Glomerular visceral epithelial cell (primary cell): ENCODE results near the gene TFB1M.
"Not testable (repeated sequence)": the region's sequence is repeated elsewhere in the genome, so short reads cannot be mapped to it uniquely, and the experiment has no call there.

Experiments used
- DNase-seq: peaks from one replicate; pipeline ENCODE4 v3.0.0-alpha.2; 2016; ENCODE audit errors: extremely low spot score

The TFB1M gene

DNA sequence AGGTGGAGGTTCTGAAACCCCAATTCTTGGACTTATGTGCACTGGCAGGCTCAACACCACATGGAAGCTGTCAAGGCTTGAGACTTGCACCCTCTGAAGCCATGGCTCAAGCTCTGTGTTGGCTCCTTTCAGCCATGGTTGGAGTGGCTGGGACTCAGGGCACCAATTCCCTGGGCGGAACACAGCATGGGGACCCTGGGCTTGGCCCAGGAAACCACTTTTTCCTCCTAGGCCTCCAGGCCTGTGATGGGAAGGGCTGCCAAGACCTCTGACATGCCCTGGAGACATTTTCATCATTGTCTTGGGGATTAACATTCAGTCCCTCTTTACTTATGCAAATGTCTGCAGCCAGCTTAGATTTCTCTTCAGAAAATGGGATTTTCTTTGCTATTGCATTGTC, 76.7 kb downstream of the TFB1M start:
- no peak for DNase-seq

DNA sequence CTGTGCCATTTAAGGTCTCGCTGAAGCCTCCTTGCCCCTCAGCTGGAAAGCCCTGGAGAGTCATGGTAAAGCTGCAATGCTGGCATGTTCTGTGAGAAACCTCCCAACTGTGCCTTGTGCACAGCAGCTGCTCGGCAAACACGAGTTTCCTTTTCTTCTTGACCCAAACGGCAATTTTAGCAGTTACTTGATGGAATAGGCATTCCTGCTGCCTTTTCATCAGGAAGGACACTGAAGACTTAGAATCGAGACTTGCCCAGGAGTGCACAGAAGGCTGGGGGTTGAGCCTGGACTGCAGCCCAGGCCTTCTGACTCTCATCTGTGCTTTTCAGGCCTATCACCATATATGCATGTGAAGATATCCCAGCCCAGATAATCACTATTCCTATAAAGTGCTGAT, 79.2 kb downstream of the TFB1M start:
- no peak for DNase-seq

- DNase-seq = no peak
These were observed 79.6 kb downstream of the TFB1M start for GRCh38 chr6:155234687-155235086.

DNA sequence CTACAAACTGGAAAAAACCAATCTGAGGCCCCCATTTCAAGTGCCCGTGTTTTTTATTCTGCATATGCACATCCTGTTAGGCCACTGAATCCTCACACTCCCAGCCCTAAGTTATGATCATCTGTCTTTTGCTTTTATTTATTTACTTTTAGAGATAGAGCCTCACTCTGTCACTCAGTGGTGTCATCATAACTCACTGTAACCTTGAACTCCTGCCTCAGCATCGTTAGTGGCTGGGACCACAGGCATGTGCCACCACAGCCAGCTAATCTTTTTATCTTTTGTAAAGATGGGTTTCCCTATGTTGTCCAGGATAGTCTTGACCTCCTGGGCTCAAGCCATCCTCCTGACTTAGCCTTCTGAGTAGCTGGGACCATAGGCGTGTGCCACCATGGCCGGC, 80.1 kb downstream of the TFB1M start:
- no peak for DNase-seq

GRCh38 chr6:155232848-155233247, 81.4 kb downstream of the TFB1M start:
- DNase-seq = no peak

DNA sequence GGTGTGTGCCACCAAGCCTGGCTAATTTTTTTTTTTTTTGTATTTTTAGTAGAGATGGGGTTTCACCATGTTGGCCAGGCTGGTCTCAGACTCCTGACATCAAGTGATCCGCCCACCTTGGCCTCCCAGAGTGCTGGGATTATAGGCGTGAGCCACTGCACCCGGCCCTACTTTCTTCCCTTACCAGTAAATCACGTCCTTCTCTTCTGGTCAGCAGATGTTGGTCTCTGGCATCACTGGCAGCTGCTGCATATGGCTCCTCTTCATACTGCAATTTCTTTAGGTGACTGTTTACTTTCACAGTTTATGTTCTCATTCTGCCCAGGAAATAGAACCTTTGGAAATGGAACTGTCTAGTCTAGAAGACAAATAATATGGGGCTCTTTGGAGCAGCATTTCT, 83.3 kb downstream of the TFB1M start:
- DNase-seq = not testable (repeated sequence)

DNA sequence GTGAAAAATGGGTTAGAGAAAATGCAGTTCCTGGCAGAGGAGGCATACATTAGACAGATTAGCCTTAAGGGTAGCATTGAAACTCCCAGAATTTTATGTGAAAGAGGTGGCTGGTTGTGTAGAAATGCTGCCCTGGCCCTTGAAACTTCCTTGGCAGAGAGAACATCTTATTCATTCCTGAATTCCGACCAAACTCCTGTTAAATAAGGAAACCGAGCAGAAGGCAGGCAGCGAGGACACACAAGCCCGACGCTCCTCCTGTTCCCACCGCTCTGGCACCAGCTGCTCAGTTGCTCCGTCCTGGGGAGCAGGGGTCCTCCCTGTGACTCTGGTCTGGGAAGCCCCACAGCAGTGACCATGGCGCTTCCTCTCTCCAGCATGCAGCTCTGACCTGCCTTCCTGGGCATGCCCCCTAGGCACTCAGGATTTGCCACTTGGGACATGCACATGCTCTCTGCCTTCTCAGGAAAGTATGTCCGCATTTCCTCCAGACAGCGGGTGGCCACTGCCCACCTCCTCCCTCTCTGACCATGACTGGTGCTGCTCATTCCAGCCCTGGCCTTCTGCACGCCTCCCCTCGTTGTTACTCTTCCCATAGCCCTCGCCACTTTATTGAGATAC, 85.6 kb downstream of the TFB1M start:
- no peak for DNase-seq

DNA sequence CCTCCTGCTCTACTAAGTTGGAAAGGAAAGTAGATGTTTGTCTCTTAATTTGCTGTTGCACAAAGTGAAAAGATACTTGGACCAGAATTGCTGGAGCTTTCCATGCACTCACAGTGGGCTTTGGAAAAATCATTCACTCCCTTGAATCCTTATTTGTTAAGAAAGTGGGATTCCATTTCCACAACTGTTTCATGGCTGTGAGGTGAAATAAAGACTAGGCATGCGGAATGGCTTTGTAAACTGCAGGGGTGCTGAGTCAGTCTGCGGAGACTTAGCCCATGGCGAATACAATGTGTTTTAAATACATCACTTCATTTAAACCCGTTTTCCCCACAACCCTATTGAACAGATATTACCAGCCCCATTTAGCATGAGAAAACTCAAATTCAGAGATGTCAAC, 87.2 kb downstream of the TFB1M start:
- no peak for DNase-seq

GRCh38 chr6:155224618-155225017, 89.7 kb downstream of the TFB1M start:
- no peak for DNase-seq

- peak; percentile 77 for DNase-seq
These were observed 90.4 kb downstream of the TFB1M start for GRCh38 chr6:155223646-155224451.

GRCh38 chr6:155222506-155222905, 91.8 kb downstream of the TFB1M start:
- no peak for DNase-seq

DNA sequence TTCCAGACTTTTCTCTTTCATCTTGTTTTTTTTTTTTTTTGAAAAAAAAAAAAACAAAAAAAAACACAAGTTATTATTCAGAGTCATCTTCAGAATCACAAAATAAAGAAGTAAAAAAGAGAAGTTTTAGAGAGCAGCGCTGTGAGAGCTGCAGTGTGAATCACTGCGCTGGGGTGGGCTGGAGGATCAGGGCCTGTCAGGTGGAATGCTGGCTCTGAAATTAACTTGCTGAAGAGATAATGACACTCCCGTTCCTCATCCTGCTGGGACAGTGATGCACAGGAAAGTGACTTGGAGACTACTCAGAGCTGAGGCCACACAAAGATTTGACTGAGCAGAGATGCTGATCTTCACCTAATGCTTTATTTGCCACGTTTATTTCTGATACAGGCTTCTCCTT, 93.2 kb downstream of the TFB1M start:
- no peak for DNase-seq

GRCh38 chr6:155219858-155220301, 94.4 kb downstream of the TFB1M start:
- no peak for DNase-seq

- no peak for DNase-seq
These were observed 95.0 kb downstream of the TFB1M start for GRCh38 chr6:155219299-155219698.

DNA sequence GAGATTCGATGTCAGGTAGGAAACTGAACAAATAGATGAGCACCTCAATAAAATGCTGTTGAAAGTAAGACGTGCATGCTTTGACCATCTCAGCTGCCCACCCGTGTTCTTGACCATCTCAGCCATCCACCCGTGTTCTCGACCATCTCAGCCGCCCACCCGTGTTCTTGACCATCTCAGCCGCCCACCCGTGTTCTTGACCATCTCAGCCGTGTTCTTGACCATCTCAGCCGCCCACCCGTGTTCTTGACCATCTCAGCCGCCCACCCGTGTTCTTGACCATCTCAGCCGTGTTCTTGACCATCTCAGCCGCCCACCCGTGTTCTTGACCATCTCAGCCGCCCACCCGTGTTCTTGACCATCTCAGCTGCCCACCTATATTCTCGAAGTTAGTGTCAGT, 95.6 kb downstream of the TFB1M start:
- not testable (repeated sequence) for DNase-seq

DNA sequence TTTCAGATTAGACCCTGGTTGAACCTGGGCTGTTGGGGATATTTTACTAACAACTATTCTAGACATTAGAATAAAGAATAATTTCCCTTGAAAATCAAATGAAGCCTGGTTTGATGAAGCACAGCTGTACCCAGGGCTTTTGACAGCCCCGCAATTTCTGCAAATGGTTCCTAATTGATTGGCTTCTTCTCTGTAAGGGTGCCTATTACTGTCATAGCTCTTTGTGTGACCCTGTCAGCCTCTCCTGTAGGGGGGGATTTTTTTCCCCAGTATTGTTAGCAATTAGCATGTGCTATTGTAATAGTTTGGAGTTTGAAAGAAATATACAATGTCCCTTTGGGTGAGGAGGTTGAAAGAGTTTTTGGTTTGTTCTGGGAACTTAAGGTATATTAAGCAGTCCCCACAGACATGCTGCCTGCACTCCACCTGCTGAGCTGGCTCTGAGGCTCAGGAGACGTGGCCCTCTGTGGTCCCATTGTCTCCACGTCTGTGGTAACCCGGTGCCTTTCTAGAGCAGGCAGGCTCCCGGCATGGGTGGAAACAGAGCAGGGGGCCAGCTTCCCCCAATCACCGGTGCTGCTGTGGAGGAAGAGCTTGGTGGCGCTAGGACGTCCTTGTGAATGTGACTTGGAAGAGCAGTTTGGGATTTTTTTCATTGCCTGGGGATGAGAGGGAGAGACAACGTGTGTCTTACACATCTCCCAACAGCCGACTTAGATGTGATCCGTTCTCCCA, 97.8 kb downstream of the TFB1M start:
- DNase-seq = no peak

- no peak for DNase-seq
These were observed 98.4 kb downstream of the TFB1M start for GRCh38 chr6:155215906-155216305.

DNA sequence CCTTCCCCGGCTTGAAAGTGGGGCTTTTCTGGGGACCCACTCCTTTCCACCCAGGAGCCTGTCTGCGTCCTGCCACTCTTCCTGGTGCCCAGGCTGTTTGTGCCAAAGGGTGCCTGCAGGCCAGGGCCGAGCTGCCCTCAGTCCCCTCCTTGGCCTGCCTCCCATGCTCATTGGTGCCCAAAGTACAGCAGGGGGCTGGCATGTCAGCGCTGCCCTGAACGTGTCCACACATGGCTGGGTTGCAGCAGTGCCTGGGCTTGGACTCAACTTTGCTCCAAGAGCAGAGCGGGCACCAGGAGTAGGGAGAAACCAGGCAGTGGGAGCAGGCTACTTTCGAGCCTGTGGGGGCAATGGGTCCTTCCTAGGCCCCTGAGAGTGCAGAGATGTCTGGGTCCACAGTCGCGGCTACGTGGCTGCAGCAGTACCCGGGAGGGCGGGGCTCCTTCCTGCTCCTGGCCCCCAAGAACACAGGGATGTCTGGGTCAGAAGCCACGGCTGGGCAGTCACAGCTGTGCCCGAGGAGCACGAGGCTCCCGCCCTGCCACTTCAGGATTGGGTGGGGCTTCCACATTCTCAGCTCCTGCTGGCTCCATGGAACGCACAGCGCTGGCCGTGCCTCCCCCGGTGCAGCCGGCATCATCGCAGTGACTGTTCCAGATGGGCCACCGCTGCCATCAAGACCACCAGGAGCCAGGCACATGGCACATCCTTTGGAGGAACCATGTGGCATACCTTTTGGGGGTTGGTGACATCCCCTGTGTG, 100.5 kb downstream of the TFB1M start:
- no peak for DNase-seq

DNA sequence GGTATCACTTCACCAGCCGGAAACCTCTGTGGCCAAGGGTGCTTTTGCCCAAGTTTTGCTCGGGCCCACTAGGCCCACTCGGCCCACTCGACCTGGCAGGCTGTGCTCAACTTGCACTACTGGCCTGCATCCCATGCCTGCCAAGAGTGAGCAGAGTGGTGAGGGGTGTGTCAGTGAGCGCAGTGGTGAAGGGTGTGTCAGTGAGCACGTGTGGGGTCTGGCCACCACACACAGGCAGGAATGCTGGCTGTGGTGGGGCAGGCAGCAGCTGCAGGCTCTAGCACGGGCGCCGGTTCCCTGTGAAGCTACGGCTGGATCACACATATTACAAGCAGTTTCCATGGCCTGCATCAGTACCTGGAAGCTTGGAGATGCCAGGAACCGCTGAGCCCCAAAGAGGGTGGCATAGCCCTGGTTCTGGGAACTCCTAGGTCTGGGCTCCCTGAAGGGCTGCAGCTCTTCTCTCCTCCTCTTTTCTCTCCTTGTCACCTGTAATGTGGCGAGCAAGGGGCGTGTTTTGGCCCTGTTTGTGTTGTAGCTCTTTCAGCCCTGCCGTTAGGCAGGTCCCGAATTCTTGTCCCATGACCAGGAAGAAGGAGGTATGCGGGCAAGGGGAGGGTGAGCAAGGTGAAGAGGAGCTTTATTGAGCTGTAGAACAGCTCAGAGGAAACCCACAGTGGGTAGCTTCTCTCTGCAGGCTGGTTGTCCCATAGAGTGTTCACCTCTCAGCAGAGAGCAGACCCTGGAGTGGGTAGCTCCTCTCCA, 101.5 kb downstream of the TFB1M start:
- no peak for DNase-seq

DNA sequence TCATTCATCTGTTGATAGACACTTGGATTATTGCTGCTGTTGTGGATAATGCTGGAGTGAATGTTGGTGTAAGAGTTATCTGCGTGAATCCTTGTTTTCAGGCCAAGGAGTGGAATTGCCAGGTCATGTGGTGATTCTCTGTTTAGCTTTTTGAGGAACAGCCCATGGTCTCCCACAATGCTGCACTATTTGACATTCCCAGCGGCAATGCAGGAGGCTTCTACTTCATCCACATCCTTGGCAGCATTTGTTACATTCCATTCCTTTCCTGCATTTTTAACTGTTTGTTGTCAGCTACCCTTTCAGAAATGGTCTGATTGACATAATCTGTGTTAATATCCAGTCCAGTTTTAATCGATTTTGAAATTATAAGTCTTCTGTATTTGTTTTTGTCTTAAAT, 102.2 kb downstream of the TFB1M start:
- DNase-seq = no peak

GRCh38 chr6:155207223-155207622, 107.1 kb downstream of the TFB1M start:
- DNase-seq = no peak
